ENCODE data around the gene TMTC2.
"Not testable (repeated sequence)": the region's sequence is repeated elsewhere in the genome, so short reads cannot be mapped to it uniquely, and the experiment has no call there.

Gene TMTC2

GRCh38 chr12:82841487-82841904, 154.8 kb downstream of the TMTC2 start:
- no peak overlapping the region for H3K4me3 ChIP-seq (ENCODE audit: low read depth, low read length)
- DNase-seq (ENCODE audit: low read depth): no peak
- TF ChIP-seq, protein P1, sequence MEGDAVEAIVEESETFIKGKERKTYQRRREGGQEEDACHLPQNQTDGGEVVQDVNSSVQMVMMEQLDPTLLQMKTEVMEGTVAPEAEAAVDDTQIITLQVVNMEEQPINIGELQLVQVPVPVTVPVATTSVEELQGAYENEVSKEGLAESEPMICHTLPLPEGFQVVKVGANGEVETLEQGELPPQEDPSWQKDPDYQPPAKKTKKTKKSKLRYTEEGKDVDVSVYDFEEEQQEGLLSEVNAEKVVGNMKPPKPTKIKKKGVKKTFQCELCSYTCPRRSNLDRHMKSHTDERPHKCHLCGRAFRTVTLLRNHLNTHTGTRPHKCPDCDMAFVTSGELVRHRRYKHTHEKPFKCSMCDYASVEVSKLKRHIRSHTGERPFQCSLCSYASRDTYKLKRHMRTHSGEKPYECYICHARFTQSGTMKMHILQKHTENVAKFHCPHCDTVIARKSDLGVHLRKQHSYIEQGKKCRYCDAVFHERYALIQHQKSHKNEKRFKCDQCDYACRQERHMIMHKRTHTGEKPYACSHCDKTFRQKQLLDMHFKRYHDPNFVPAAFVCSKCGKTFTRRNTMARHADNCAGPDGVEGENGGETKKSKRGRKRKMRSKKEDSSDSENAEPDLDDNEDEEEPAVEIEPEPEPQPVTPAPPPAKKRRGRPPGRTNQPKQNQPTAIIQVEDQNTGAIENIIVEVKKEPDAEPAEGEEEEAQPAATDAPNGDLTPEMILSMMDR (IDR thresholded peaks at IDR 0.05; ENCODE audit: control insufficient read depth, extremely low read depth, insufficient read depth): no peak

DNA sequence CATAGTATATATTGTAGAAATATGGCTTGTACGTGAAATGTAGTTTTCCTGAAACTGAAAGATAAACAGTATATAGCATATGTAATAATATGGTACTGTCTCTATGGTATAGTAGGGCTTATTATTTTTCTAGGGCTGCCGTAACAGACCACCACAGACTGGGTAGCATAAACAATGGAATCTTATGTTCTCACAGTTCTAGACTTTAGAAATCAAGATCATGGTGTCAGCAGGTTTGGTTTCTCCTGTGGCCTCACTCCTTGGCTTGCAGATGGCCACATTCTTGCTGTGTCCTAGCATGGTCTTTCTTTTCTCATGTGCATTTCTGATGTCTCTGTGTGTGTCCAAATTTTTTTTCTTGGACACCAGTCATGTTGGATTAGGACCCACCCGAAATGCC, 155.8 kb downstream of the TMTC2 start:
- TF ChIP-seq, protein P1 (IDR thresholded peaks at IDR 0.05; ENCODE audit: control insufficient read depth, extremely low read depth, insufficient read depth): no peak
- no peak for DNase-seq (ENCODE audit: low read depth)

DNA sequence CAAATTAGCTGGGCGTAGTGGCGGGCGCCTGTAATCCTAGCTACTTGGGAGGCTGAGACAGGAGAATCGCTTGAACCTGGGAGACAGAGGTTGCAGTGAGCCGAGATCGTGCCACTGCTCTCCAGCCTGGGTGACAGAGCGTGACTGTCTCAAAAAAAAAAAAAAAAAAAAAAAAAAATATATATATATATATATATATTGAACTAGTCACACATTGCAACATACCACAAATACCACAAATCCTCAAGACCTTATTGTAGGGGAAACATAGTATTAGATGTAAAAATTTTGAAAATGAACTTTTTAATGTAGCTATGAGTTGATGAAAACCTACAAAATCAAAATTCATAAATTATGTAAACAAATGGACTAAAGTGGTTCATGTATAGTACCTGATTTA, 158.4 kb downstream of the TMTC2 start:
- H3K4me3 ChIP-seq (ENCODE audit: low read depth, low read length); DNase-seq (ENCODE audit: low read depth): not testable (repeated sequence)

More for the DNA sequence above, 155.8 kb downstream of the TMTC2 start:
- no peak overlapping the region for H3K4me3 ChIP-seq (ENCODE audit: low read depth, low read length)

- H3K4me3 ChIP-seq (ENCODE audit: low read depth, low read length): no peak overlapping the region
- no peak for DNase-seq (ENCODE audit: low read depth)
- TF ChIP-seq, protein P1 (IDR thresholded peaks at IDR 0.05; ENCODE audit: control insufficient read depth, extremely low read depth, insufficient read depth): no peak
Observed at GRCh38 chr12:82848845-82849244, 162.1 kb downstream of the TMTC2 start.

- no peak for DNase-seq (ENCODE audit: low read depth)
- TF ChIP-seq, protein P1 (IDR thresholded peaks at IDR 0.05; ENCODE audit: control insufficient read depth, extremely low read depth, insufficient read depth): no peak
- H3K4me3 ChIP-seq (ENCODE audit: low read depth, low read length): no peak overlapping the region
Observed at GRCh38 chr12:82852529-82852928, 165.8 kb downstream of the TMTC2 start.

GRCh38 chr12:82855872-82856271, 169.2 kb downstream of the TMTC2 start:
- no peak overlapping the region for H3K4me3 ChIP-seq (ENCODE audit: low read depth, low read length)
- DNase-seq (ENCODE audit: low read depth): no peak
- TF ChIP-seq, protein P1 (IDR thresholded peaks at IDR 0.05; ENCODE audit: control insufficient read depth, extremely low read depth, insufficient read depth): no peak

- TF ChIP-seq, protein P1 (IDR thresholded peaks at IDR 0.05; ENCODE audit: control insufficient read depth, extremely low read depth, insufficient read depth): no peak
- no peak for DNase-seq (ENCODE audit: low read depth)
- H3K4me3 ChIP-seq (ENCODE audit: low read depth, low read length): no peak overlapping the region
Observed at GRCh38 chr12:82857276-82857675, 170.6 kb downstream of the TMTC2 start.
